CD4-positive, alpha-beta T cell (primary cell): Measurements from ENCODE around the gene THPO. TPM values are rescaled to one million over a fixed set of nuclear protein-coding genes. Genes with fewer than 3 reads are reported as not detected.

Experiments
- ATAC-seq: fragments of 200-7000 bp; cut with Tn5 transposase; one replicate; pipeline ENCODE4 v1.10.0; 2022; ENCODE audit warnings: mild to moderate bottlenecking; ENCODE audit not compliant: poor library complexity
- CTCF ChIA-PET: fragments of 350-600 bp; sonication (Branson Sonifier 250); formaldehyde crosslinking; loops from one replicate; lab custom pipeline; 2021; ENCODE audit warnings: antibody characterized with exemption, inconsistent platforms; lab: Charles Lee
- POLR2A ChIA-PET: fragments of 350-600 bp; sonication (Branson Sonifier 250); formaldehyde crosslinking; loops from one replicate; lab custom pipeline; 2021; ENCODE audit warnings: antibody characterized with exemption, inconsistent platforms; lab: Charles Lee
- DNase-seq, 14 experiments: peaks; one replicate each; pipeline ENCODE4 v3.0.0-alpha.2; 2013 to 2020; ENCODE audit warnings: mixed read lengths in 2 of 14
- H3K27ac ChIP-seq, 2 donors: one replicate each; pipeline versions ENCODE4 v1.5.1 to v1.7.0; 2013; ENCODE audit warnings: low read length in 2 of 2, low read depth in 1 of 2, mild to moderate bottlenecking in 1 of 2
- H3K27me3 ChIP-seq, 2 experiments: 1 replicate in 1 of 2; 2 replicates in 1 of 2; pipeline versions ENCODE4 v1.6.1 to v1.7.0; 2013; ENCODE audit warnings: low read length in 2 of 2, control low read depth in 1 of 2, mild to moderate bottlenecking in 1 of 2, moderate library complexity in 1 of 2; ENCODE audit not compliant: insufficient read depth in 2 of 2, control insufficient read depth in 1 of 2
- H3K36me3 ChIP-seq: one replicate; pipeline ENCODE4 v1.6.1; 2013; ENCODE audit warnings: low read length, control low read depth; ENCODE audit not compliant: insufficient read depth
- H3K4me1 ChIP-seq: one replicate; pipeline ENCODE4 v1.6.1; 2013; ENCODE audit warnings: low read length, control low read depth; ENCODE audit not compliant: insufficient read depth
- H3K4me3 ChIP-seq: one replicate; pipeline ENCODE4 v1.5.1; 2013; ENCODE audit warnings: mild to moderate bottlenecking, low read length, moderate library complexity
- H3K9me3 ChIP-seq, 2 experiments: 1 replicate in 1 of 2; 2 replicates in 1 of 2; pipeline versions ENCODE4 v1.6.1 to v1.7.0; 2013; ENCODE audit warnings: low read length in 2 of 2, mild to moderate bottlenecking in 2 of 2, control low read depth in 1 of 2, moderate library complexity in 1 of 2; ENCODE audit not compliant: control insufficient read depth in 1 of 2, insufficient read depth in 1 of 2
- H3K27ac Mint-ChIP-seq: one replicate; pipeline ENCODE4 v1.8.0; 2020; ENCODE audit warnings: mixed read lengths
- H3K27me3 Mint-ChIP-seq: one replicate; pipeline ENCODE4 v1.8.0; 2021; ENCODE audit warnings: mixed read lengths
- H3K36me3 Mint-ChIP-seq: one replicate; pipeline ENCODE4 v1.8.0; 2021; ENCODE audit warnings: low read depth, mixed read lengths
- H3K4me1 Mint-ChIP-seq: one replicate; pipeline ENCODE4 v1.8.0; 2021; ENCODE audit warnings: low read depth, mixed read lengths
- H3K4me3 Mint-ChIP-seq: one replicate; pipeline ENCODE4 v1.8.0; 2020; ENCODE audit warnings: mild to moderate bottlenecking, mixed read lengths
- H3K9me3 Mint-ChIP-seq: one replicate; pipeline ENCODE4 v1.8.0; 2020; ENCODE audit warnings: mixed read lengths
- intact Hi-C, 2 experiments: fragments of 100-400 bp; cut with DNase I in 1 of 2; cut with micrococcal nuclease in 1 of 2; formaldehyde crosslinking; loops; one replicate each; pipeline versions ENCODE4 v1.15.1 to v1.9.0; 2023 to 2025; cut with DNase I, micrococcal nuclease
- total RNA-seq, 174 experiments: library from RNA in 2 of 174; stranded (reverse) in 2 of 174; gene quantifications; one replicate each; pipeline ENCODE4 v1.2.3 and lab custom pipeline; 2021 to 2026
- TF ChIP-seq, protein P1 (sequence below): fragments of 200-600 bp; IDR thresholded peaks from one replicate; pipeline ENCODE4 v1.8.0; 2022; ENCODE audit warnings: antibody characterized with exemption, mild to moderate bottlenecking

THPO gene
- total RNA-seq, 2 experiments from 2014 or later, result not detected

DNA sequence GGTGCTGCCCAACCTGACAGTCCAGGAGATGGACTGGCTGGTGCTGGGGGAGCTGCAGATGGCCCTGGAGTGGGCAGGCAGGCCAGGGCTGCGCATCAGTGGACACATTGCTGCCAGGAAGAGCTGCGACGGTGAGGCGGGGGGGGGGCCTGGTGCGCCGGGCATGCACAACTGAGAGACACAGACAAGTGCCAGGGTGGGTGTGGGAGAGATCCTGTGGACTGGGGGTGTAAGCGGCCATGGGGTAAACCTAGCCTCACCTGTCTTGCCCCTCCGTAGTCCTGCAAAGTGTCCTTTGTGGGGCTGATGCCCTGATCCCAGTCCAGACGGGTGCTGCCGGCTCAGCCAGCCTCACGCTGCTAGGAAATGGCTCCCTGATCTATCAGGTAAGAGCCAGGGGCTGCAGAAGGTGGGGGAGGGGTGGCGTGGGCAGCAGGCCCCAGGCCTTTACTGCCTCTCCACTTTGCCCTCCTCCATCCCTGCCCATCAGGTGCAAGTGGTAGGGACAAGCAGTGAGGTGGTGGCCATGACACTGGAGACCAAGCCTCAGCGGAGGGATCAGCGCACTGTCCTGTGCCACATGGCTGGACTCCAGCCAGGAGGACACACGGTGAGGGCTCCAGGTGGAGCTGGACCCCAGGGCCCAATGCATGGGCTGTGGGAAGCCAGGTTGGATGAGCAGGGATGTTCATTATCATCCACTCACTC, 5.2 kb upstream of the THPO start:
- TF ChIP-seq, protein P1, sequence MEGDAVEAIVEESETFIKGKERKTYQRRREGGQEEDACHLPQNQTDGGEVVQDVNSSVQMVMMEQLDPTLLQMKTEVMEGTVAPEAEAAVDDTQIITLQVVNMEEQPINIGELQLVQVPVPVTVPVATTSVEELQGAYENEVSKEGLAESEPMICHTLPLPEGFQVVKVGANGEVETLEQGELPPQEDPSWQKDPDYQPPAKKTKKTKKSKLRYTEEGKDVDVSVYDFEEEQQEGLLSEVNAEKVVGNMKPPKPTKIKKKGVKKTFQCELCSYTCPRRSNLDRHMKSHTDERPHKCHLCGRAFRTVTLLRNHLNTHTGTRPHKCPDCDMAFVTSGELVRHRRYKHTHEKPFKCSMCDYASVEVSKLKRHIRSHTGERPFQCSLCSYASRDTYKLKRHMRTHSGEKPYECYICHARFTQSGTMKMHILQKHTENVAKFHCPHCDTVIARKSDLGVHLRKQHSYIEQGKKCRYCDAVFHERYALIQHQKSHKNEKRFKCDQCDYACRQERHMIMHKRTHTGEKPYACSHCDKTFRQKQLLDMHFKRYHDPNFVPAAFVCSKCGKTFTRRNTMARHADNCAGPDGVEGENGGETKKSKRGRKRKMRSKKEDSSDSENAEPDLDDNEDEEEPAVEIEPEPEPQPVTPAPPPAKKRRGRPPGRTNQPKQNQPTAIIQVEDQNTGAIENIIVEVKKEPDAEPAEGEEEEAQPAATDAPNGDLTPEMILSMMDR, result no peak
- Mint-ChIP-seq H3K27me3 (peaks cover 74% of the 10 kb centered on the region), H3K27ac (no peak overlapping the region), H3K4me3 (no peak overlapping the region), H3K36me3 (no peaks in the 10 kb centered on the region), H3K9me3 (no peaks in the 10 kb centered on the region), H3K4me1 (peaks cover 5% of the 10 kb centered on the region)
- intact Hi-C loops, result no loop called here
- Histone ChIP-seq H3K4me1 (peaks cover 14% of the 10 kb centered on the region), H3K4me3 (no peak overlapping the region), H3K27me3 (peaks cover 46 to 50% of the 10 kb centered on the region in 2 experiments), H3K9me3 (peaks cover 0 to 8% of the 10 kb centered on the region in 2 experiments), H3K36me3 (no peaks in the 10 kb centered on the region), H3K27ac (no peak overlapping the region)
- ChIA-PET POLR2A (no interaction called here), CTCF (interaction anchor here (1.2 kb wide), 1 partner anchor 131 kb away, joined by 4 read pairs; no protein-coding TSS in a partner anchor)
- ATAC-seq, result no peak
- no peak for DNase-seq

DNA sequence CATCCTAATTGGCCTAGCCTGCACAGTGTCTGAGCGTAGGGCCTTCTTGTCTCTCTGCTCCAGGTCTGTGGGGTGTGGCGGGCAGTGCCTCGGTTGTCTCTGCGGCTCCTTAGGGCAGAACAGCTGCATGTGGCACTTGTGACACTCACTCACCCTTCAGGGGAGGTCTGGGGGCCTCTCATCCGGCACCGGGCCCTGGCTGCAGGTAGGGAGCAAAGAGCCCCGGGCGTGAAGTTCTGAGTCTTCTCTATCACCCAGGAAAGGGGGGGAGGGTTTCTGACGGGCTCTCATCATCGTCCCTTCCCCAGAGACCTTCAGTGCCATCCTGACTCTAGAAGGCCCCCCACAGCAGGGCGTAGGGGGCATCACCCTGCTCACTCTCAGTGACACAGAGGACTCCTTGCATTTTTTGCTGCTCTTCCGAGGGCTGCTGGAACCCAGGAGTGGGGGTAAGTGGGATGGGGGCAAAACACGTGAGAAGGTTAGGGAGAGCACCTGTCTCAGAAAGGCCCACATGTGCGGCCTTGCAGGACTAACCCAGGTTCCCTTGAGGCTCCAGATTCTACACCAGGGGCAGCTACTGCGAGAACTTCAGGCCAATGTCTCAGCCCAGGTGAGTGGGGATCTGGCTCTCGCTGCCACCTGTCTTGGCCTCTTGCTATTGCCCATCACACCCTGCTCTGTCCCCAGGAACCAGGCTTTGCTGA, 4.5 kb upstream of the THPO start:
- H3K4me3 Mint-ChIP-seq, result peak overlapping the region; percentile 25
- Histone ChIP-seq H3K9me3 (peaks cover 0 to 8% of the 10 kb centered on the region in 2 experiments), H3K4me1 (peaks cover 14% of the 10 kb centered on the region), H3K27ac (no peak overlapping the region), H3K27me3 (peaks cover 50 to 57% of the 10 kb centered on the region in 2 experiments), H3K4me3 (no peak overlapping the region), H3K36me3 (no peaks in the 10 kb centered on the region)
- DNase-seq (no peak), ATAC-seq (no peak)
- CTCF ChIA-PET, result no interaction called here
- TF ChIP-seq, protein P1, result no peak
- H3K9me3 Mint-ChIP-seq, result no peaks in the 10 kb centered on the region
- H3K27me3 Mint-ChIP-seq, result peaks cover 74% of the 10 kb centered on the region
- no peak overlapping the region for H3K27ac Mint-ChIP-seq
- peaks cover 5% of the 10 kb centered on the region for H3K4me1 Mint-ChIP-seq
- intact Hi-C loops, result no loop called here
- no peaks in the 10 kb centered on the region for H3K36me3 Mint-ChIP-seq
- POLR2A ChIA-PET, result no interaction called here

DNA sequence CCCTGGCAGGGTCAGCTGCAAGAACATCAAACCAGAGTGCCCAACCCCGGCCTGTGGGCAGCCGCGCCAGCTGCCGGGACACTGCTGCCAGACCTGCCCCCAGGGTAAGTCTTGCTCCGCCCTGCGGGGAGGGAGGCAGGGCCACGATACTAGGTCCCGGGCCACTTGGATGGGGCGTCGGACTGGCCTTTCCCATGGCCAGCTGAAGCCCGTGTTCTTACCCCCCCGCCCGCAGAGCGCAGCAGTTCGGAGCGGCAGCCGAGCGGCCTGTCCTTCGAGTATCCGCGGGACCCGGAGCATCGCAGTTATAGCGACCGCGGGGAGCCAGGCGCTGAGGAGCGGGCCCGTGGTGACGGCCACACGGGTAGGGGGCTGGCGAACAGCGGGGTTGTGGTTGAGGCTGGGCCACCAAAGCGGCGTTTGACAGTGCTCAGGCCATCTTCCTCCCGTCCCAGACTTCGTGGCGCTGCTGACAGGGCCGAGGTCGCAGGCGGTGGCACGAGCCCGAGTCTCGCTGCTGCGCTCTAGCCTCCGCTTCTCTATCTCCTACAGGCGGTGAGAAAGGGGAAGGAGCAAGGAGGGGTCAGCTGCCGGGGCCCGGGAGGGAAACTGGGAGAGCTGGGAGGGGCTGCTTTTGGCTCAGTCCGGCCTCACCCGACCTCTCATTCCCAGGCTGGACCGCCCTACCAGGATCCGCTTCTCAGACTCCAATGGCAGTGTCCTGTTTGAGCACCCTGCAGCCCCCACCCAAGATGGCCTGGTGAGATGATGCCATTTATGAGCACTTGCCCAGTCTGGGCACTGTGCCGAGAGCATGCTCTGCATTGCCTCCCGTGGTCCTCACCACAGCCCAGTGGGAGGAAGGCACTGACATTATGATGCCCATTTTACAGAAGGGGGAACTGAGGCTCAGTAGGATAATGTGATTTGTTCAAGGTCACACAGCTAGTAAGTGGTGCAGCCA, 3.5 kb upstream of the THPO start:
- ChIA-PET POLR2A (no interaction called here), CTCF (interaction anchor here (0.5 kb wide), 1 partner anchor 14 kb away, joined by 3 read pairs; no protein-coding TSS in a partner anchor)
- H3K27me3 Mint-ChIP-seq, result peaks cover 77% of the 10 kb centered on the region
- no peaks in the 10 kb centered on the region for H3K9me3 Mint-ChIP-seq
- DNase-seq, result peak in 2 of 14 experiments; percentile 8 to 40
- TF ChIP-seq, protein P1, result no peak
- H3K9me3 ChIP-seq, result peaks cover 0 to 8% of the 10 kb centered on the region in 2 experiments
- H3K4me1 Mint-ChIP-seq, result peaks cover 5% of the 10 kb centered on the region
- peaks cover 14% of the 10 kb centered on the region for H3K4me1 ChIP-seq
- H3K27ac ChIP-seq, result no peak overlapping the region
- H3K4me3 ChIP-seq, result peak overlapping the region; percentile 22
- no peaks in the 10 kb centered on the region for H3K36me3 Mint-ChIP-seq
- intact Hi-C loops, result no loop called here
- no peak overlapping the region for H3K27ac Mint-ChIP-seq
- peak overlapping the region; percentile 62 for H3K4me3 Mint-ChIP-seq
- H3K27me3 ChIP-seq, result peaks cover 50 to 64% of the 10 kb centered on the region in 2 experiments
- no peaks in the 10 kb centered on the region for H3K36me3 ChIP-seq
- no peak for ATAC-seq
